Brain microvascular endothelial cell (primary cell): ENCODE results near the gene KDM1A.

Source experiments
- DNase-seq: peaks from one replicate; pipeline ENCODE4 v3.0.0-alpha.2; 2020
- H3K27ac ChIP-seq: fragments of 250-450 bp; sonication (Bioruptor Pico); 2 replicates; pipeline ENCODE4 v1.5.1; 2020; ENCODE audit warnings: mild to moderate bottlenecking, moderate library complexity
- H3K27me3 ChIP-seq: fragments of 250-450 bp; sonication (Bioruptor Pico); replicated peaks from 2 replicates; pipeline ENCODE4 v1.5.1; 2020; ENCODE audit warnings: mild to moderate bottlenecking
- H3K36me3 ChIP-seq: fragments of 250-450 bp; sonication (Bioruptor Pico); replicated peaks from 2 replicates; pipeline ENCODE4 v1.5.1; 2020; ENCODE audit warnings: mild to moderate bottlenecking
- H3K4me3 ChIP-seq: 2 replicates; pipeline ENCODE4 v1.5.1; 2011; ENCODE audit warnings: low read depth, mild to moderate bottlenecking, control low read depth, low read length, moderate library complexity
- in situ Hi-C: cut with HindIII; loops from 2 replicates; pipeline ENCODE4 v1.10.0; 2017; ENCODE audit warnings: low sequenced_read_pairs, low pct_ligation_motif_present
- TF ChIP-seq, protein P1 (sequence below): IDR thresholded peaks from 2 replicates; pipeline ENCODE4 v1.5.1; 2011; ENCODE audit warnings: low read depth, mild to moderate bottlenecking, moderate library complexity, low read length, control low read depth, inconsistent platforms; ENCODE audit errors: missing control alignments

Gene KDM1A

DNA sequence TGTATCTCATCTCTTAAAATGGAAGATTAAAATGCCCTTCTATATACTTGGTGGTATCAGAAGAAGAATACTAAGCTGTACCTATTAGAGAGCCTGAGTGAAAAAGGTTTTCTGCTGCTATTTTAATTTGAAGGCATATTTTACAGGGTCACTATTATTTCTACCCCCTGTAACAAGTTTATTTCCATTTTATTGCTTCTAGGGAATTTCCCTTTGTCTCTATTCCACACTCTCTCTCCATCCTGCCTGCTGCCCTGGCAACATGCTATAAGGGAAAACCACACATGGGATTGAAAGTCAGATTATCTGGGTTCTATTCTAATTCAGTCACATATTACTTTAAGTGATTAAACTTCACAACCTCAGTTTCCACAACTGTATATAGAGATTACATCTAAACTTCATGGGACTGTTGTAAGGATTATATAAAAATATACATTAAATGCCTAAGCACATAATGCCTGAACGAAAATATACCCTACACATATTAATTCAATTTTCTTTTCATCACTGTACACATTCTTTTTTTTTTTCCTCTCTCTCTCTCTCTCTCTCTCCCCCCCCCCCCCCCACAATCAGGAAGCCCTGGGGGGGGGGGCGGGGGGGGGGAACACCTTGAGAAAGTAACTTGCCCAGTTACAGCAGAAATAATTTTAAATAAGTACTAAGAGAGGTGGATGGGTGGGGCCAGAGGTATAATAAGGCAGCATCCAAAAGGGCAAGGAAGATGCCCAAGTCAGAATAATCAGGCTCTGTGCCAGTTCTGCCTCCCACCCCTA lies 97.8 kb downstream of the KDM1A start:
- no peaks in the 10 kb centered on the region for H3K36me3 ChIP-seq
- no peak for DNase-seq
- no peak overlapping the region for H3K27ac ChIP-seq
- in situ Hi-C loops = no loop called here
- H3K27me3 ChIP-seq = no peaks in the 10 kb centered on the region
- no peak overlapping the region for H3K4me3 ChIP-seq
- TF ChIP-seq, protein P1, sequence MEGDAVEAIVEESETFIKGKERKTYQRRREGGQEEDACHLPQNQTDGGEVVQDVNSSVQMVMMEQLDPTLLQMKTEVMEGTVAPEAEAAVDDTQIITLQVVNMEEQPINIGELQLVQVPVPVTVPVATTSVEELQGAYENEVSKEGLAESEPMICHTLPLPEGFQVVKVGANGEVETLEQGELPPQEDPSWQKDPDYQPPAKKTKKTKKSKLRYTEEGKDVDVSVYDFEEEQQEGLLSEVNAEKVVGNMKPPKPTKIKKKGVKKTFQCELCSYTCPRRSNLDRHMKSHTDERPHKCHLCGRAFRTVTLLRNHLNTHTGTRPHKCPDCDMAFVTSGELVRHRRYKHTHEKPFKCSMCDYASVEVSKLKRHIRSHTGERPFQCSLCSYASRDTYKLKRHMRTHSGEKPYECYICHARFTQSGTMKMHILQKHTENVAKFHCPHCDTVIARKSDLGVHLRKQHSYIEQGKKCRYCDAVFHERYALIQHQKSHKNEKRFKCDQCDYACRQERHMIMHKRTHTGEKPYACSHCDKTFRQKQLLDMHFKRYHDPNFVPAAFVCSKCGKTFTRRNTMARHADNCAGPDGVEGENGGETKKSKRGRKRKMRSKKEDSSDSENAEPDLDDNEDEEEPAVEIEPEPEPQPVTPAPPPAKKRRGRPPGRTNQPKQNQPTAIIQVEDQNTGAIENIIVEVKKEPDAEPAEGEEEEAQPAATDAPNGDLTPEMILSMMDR = no peak

DNA sequence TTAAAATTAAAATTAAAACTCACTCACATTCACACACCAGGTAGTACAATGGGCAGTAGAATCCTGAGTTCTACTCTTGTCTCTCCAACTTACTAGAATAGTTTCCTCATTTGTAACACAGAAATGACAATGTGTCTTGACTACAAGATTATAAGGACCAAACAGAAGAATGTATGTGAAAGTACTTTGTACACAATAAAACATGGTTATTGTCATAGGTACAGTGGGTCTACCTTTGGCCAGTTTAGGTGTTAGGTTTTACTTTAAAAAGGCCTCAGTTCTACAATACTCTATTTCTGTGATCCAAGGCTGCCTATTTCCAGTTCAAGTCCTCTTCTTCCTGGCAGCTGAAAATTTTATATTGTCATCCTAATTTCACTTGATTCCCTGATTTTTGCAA lies 99.1 kb downstream of the KDM1A start:
- TF ChIP-seq, protein P1 = no peak
- in situ Hi-C loops = no loop called here
- H3K27ac ChIP-seq = no peak overlapping the region
- DNase-seq = no peak
- no peak overlapping the region for H3K4me3 ChIP-seq
- no peaks in the 10 kb centered on the region for H3K27me3 ChIP-seq
- H3K36me3 ChIP-seq = no peaks in the 10 kb centered on the region

DNA sequence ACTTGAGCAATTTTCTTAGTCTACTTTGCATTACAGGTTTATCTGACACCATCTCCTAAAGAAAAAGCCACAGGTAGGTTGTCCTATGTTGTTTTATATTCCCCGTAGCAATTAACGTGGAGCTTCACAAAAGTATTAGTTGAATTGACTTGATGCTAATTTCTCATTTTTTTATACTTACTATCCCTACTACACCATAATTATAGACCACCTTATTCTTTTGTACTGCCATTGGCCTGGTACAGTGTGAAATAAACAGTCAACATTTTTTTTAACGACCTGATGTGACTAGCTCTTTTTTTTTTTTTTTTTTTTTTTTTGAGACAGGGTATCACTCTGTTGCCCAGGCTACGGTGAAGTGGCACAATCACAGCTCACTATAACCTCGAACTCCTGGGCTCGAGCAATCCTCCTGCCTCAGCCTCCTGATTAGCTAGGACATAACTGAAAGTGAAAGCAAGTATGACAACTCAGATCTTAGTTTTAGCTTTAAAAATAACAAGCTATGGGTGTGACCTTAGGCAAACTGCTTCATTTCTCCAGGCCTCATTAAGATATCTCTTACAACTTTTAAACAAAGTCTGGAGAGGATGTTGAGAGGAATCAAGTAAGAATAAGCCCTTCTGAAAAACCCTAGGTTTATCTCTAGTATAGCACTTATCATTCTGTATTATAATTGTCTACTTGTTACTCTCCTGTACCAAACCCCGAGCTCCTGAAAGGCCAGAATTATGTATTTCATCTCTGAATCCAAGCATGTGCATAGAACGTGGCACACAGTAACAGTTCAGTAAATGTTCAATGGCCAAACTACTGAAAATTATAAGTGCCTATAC lies 99.9 kb downstream of the KDM1A start:
- H3K27me3 ChIP-seq = no peaks in the 10 kb centered on the region
- TF ChIP-seq, protein P1 = no peak
- in situ Hi-C loops = no loop called here
- no peak overlapping the region for H3K4me3 ChIP-seq
- DNase-seq = no peak
- peak overlapping the region; percentile 66 for H3K27ac ChIP-seq
- no peaks in the 10 kb centered on the region for H3K36me3 ChIP-seq

DNA sequence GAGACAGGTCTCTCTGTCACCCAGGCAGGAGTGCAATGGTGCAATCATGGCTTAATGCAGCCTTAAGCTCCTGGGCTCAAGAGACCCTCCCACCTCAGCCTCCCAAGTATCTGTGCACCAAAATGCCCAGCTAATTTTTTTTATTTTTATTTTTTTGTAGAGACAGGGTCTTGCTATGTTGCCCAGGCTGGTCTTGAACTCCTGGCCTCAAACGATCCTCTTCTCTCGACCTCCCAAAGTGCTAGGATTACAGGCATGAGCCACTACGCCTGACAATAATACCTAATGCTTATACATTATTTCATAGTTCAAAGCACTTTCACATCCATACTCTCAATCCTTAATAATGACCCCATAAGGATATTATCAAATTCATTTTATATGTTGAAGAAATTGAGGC lies 101.1 kb downstream of the KDM1A start:
- in situ Hi-C loops = no loop called here
- no peak overlapping the region for H3K4me3 ChIP-seq
- no peak for DNase-seq
- TF ChIP-seq, protein P1 = no peak
- H3K27me3 ChIP-seq = no peaks in the 10 kb centered on the region
- no peak overlapping the region for H3K27ac ChIP-seq
- no peaks in the 10 kb centered on the region for H3K36me3 ChIP-seq

DNA sequence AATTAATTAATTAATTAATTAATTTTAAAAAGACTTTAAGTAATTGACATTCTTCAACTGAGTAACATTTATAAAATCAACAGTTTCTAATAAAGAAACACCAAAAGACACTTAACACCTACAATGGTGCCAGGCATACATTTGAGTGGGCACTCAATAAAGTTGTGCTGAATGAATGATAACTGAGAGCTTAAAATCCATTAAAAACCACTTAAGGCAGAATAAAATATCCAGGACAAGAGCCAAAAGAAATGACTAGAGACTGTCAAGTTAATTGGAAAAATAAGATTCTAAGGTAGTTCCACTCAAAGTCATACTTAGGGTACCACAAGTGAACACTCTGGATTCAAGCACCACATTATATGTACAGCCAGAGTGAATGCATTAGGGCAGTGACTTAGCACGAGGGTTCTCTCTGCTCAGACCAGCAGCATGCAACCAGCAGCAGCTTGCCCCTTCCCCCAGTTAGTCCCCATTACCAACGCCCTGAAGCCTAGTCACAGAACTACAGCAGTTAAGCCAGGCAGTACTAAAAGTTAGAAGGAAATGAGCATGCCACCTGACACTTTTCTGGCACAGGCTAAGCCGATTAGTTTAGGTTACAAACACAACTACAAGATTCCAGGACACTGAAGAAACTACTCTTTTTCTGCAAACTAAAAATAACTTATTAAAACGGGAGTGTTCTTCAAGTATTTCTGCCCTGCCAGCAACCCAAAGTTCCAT lies 102.9 kb downstream of the KDM1A start:
- H3K4me3 ChIP-seq = no peak overlapping the region
- no peaks in the 10 kb centered on the region for H3K36me3 ChIP-seq
- in situ Hi-C loops = no loop called here
- no peak for DNase-seq
- TF ChIP-seq, protein P1 = no peak
- H3K27ac ChIP-seq = no peak overlapping the region
- no peaks in the 10 kb centered on the region for H3K27me3 ChIP-seq
